IMR-90 (cell line): ENCODE data around the gene SIAH3. TPM values are rescaled to one million over a fixed set of nuclear protein-coding genes. Genes with fewer than 3 reads are reported as not detected.

ENCODE experiments used
- ATAC-seq: fragments of 200-7000 bp; cut with Tn5 transposase; 2 replicates; pipeline ENCODE4 v1.9.1; 2020; ENCODE audit warnings: low read depth, mild to moderate bottlenecking, moderate library complexity
- BruUV-seq: library from RNA; stranded (reverse); fragments of 400-500 nt; replicated peaks from 2 replicates; lab custom pipeline; 2021; lab: Mats Ljungman, UMichigan
- CTCF ChIA-PET: fragments of 300-600 bp; formaldehyde crosslinking; extraction: SDS; loops from one replicate; lab custom pipeline; 2021; ENCODE audit warnings: antibody characterized with exemption; lab: Yijun Ruan, JAX
- POLR2A ChIA-PET: fragments of 300-600 bp; sonication (Branson Sonifier 250); formaldehyde crosslinking; loops from one replicate; lab custom pipeline; 2022; ENCODE audit warnings: antibody characterized with exemption; ENCODE audit not compliant: unreplicated experiment; lab: Charles Lee
- DNase-seq: peaks from one replicate; pipeline ENCODE4 v3.0.0; 2013
- H2AFZ ChIP-seq: replicated peaks from 2 replicates; pipeline ENCODE3; 2013; ENCODE audit warnings: low read length, mild to moderate bottlenecking; ENCODE audit not compliant: poor library complexity
- H2AK5ac ChIP-seq: 2 replicates; pipeline ENCODE4 v1.6.1; 2013; ENCODE audit warnings: low read depth, low read length, inconsistent platforms
- H2AK9ac ChIP-seq: replicated peaks from 2 replicates; pipeline ENCODE3; 2013; ENCODE audit warnings: mild to moderate bottlenecking, low read depth, low read length, moderate library complexity; ENCODE audit not compliant: poor library complexity
- H2BK120ac ChIP-seq: 2 replicates; pipeline ENCODE4 v1.6.1; 2013; ENCODE audit warnings: low read depth, low read length, inconsistent platforms
- H2BK15ac ChIP-seq: 3 replicates; pipeline ENCODE4 v1.6.1; 2013; ENCODE audit warnings: low read depth, low read length, inconsistent platforms
- H2BK20ac ChIP-seq: 2 replicates; pipeline ENCODE4 v1.6.1; 2013; ENCODE audit warnings: low read depth, mild to moderate bottlenecking, inconsistent platforms, low read length, moderate library complexity
- H2BK5ac ChIP-seq: 2 replicates; pipeline ENCODE4 v1.6.1; 2013; ENCODE audit warnings: mild to moderate bottlenecking, low read depth, low read length, inconsistent platforms; ENCODE audit not compliant: poor library complexity, severe bottlenecking
- H3K14ac ChIP-seq: replicated peaks from 2 replicates; pipeline ENCODE4 v1.6.1; 2013; ENCODE audit warnings: low read depth, low read length, inconsistent platforms
- H3K18ac ChIP-seq: 2 replicates; pipeline ENCODE4 v1.6.1; 2013; ENCODE audit warnings: low read depth, low read length, control low read depth
- H3K23ac ChIP-seq: 2 replicates; pipeline ENCODE4 v1.6.1; 2013; ENCODE audit warnings: low read depth, low read length, inconsistent platforms
- H3K27ac ChIP-seq: 2 replicates; pipeline ENCODE4 v1.5.1; 2013; ENCODE audit warnings: mild to moderate bottlenecking, control low read depth, low read length; ENCODE audit not compliant: insufficient read depth
- H3K27me3 ChIP-seq: 2 replicates; pipeline ENCODE4 v1.6.1; 2013; ENCODE audit warnings: low read length; ENCODE audit not compliant: control insufficient read depth, insufficient read depth
- H3K36me3 ChIP-seq: 2 replicates; pipeline ENCODE4 v1.6.1; 2013; ENCODE audit warnings: low read length, mixed read lengths; ENCODE audit not compliant: control insufficient read depth, insufficient read depth
- H3K4ac ChIP-seq: 2 replicates; pipeline ENCODE4 v1.6.1; 2013; ENCODE audit warnings: low read depth, low read length, inconsistent platforms
- H3K4me1 ChIP-seq: 2 replicates; pipeline ENCODE4 v1.6.1; 2013; ENCODE audit warnings: low read length, mixed read lengths; ENCODE audit not compliant: control insufficient read depth, insufficient read depth
- H3K4me2 ChIP-seq: 2 replicates; pipeline ENCODE4 v1.6.1; 2013; ENCODE audit warnings: low read depth, mild to moderate bottlenecking, control low read depth, low read length, moderate library complexity
- H3K4me3 ChIP-seq: 2 replicates; pipeline ENCODE4 v1.5.1; 2013; ENCODE audit warnings: low read depth, mild to moderate bottlenecking, control low read depth, low read length, moderate library complexity; ENCODE audit not compliant: insufficient read depth
- H3K56ac ChIP-seq: 2 replicates; pipeline ENCODE4 v1.6.1; 2013; ENCODE audit warnings: low read length, inconsistent platforms; ENCODE audit not compliant: insufficient read depth; ENCODE audit errors: extremely low read depth
- H3K79me1 ChIP-seq, 2 experiments: 2 replicates each; pipeline ENCODE4 v1.6.1; 2013; ENCODE audit warnings: low read length in 2 of 2, inconsistent platforms in 1 of 2, low read depth in 1 of 2
- H3K9ac ChIP-seq: 2 replicates; pipeline ENCODE4 v1.6.1; 2013; ENCODE audit warnings: low read depth, low read length, control low read depth
- H3K9me1 ChIP-seq: 2 replicates; pipeline ENCODE4 v1.6.1; 2013; ENCODE audit warnings: low read length, inconsistent platforms; ENCODE audit not compliant: insufficient read depth
- H3K9me3 ChIP-seq: 2 replicates; pipeline ENCODE4 v1.6.1; 2013; ENCODE audit warnings: low read length; ENCODE audit not compliant: control insufficient read depth, insufficient read depth
- H4K20me1 ChIP-seq: 2 replicates; pipeline ENCODE4 v1.6.1; 2013; ENCODE audit warnings: low read length, inconsistent platforms; ENCODE audit not compliant: insufficient read depth
- H4K5ac ChIP-seq: 2 replicates; pipeline ENCODE4 v1.6.1; 2013; ENCODE audit warnings: mild to moderate bottlenecking, low read depth, low read length, control low read depth
- H4K8ac ChIP-seq, 2 experiments: 2 replicates each; pipeline ENCODE4 v1.6.1; 2013; ENCODE audit warnings: low read depth in 2 of 2, low read length in 2 of 2, control low read depth in 1 of 2, inconsistent platforms in 1 of 2
- H4K91ac ChIP-seq: 2 replicates; pipeline ENCODE4 v1.6.1; 2013; ENCODE audit warnings: low read depth, low read length, inconsistent platforms; ENCODE audit not compliant: insufficient read depth
- BHLHE40 ChIP-seq: fragments of 150-350 bp; IDR thresholded peaks from 2 replicates; pipeline ENCODE4 v1.6.1; 2016; ENCODE audit warnings: mild to moderate bottlenecking, low read depth, low read length
- CEBPB ChIP-seq: IDR thresholded peaks from 2 replicates; pipeline ENCODE4 v1.6.1; 2012; ENCODE audit warnings: low read depth, low read length, improper control_type of control experiment
- CHD1 ChIP-seq: IDR thresholded peaks from 2 replicates; pipeline ENCODE4 v1.6.1; 2012; ENCODE audit warnings: low read depth, low read length, improper control_type of control experiment
- FOS ChIP-seq: fragments of 150-350 bp; IDR thresholded peaks from 2 replicates; pipeline ENCODE4 v1.6.1; 2016; ENCODE audit warnings: low read depth, low read length
- MAFK ChIP-seq: IDR thresholded peaks from 2 replicates; pipeline ENCODE4 v1.6.1; 2012; ENCODE audit warnings: low read depth, low read length, improper control_type of control experiment
- MAZ ChIP-seq: IDR thresholded peaks from 2 replicates; pipeline ENCODE4 v1.6.1; 2012; ENCODE audit warnings: low read depth, mild to moderate bottlenecking, low read length, improper control_type of control experiment, moderate library complexity, borderline replicate concordance
- MXI1 ChIP-seq: IDR thresholded peaks from 2 replicates; pipeline ENCODE4 v1.6.1; 2012; ENCODE audit warnings: low read depth, mild to moderate bottlenecking, low read length, moderate library complexity, borderline replicate concordance
- POLR2A ChIP-seq: IDR thresholded peaks from 2 replicates; pipeline ENCODE4 v1.6.1; 2012; ENCODE audit warnings: mild to moderate bottlenecking, low read depth, low read length
- RAD21 ChIP-seq: IDR thresholded peaks from 2 replicates; pipeline ENCODE4 v1.6.1; 2012; ENCODE audit warnings: low read length, improper control_type of control experiment
- WGBS, 2 experiments: methylation state at CpG; one replicate each; pipeline versions ENCODE4 v1.1.5 to v1.1.7; 2013; ENCODE audit warnings: missing lambda C conversion rate in 2 of 2; ENCODE audit not compliant: insufficient read length in 1 of 2; ENCODE audit errors: extremely low coverage in 2 of 2; 5-methylcytosine and 5-hydroxymethylcytosine counted together
- dilution Hi-C: fragments of 300-500 bp; cut with HindIII; formaldehyde crosslinking; loops from one replicate; pipeline ENCODE4 v1.14.3; 2018; ENCODE audit warnings: low sequenced_read_pairs; ENCODE audit not compliant: unreplicated experiment
- in situ Hi-C: fragments of 300-500 bp; cut with MboI; formaldehyde crosslinking; loops from 3 replicates; pipeline ENCODE4 v1.14.3; 2019; ENCODE audit warnings: low sequenced_read_pairs, inconsistent platforms, mixed read lengths
- intact Hi-C: fragments of 100-400 bp; cut with micrococcal nuclease; formaldehyde crosslinking; loops from 2 replicates; pipeline ENCODE4 v1.10.0; 2022
- polyA plus RNA-seq, 3 experiments: library from polyadenylated mRNA; depleted of rRNA; stranded (reverse); fragments of >200 nt; gene quantifications; 2 replicates each; pipeline ENCODE4 v1.2.3, GENCODE V29; 2012; ENCODE audit warnings: low replicate concordance in 1 of 3
- total RNA-seq: library from RNA; depleted of rRNA; stranded (reverse); fragments of >200 nt; gene quantifications from 2 replicates; pipeline ENCODE4 v1.2.3, GENCODE V29; 2012
- TF ChIP-seq, protein P1 (sequence below): conservative IDR thresholded peaks from 2 replicates; pipeline ENCODE4 v1.5.1; 2012; ENCODE audit warnings: mild to moderate bottlenecking, low read depth, low read length, improper control_type of control experiment
- TF ChIP-seq, protein P2 (sequence below): fragments of 150-350 bp; IDR thresholded peaks from 2 replicates; pipeline ENCODE4 v1.6.1; 2016; ENCODE audit warnings: low read depth, mild to moderate bottlenecking, low read length, moderate library complexity, borderline replicate concordance

SIAH3 gene
- total and polyA plus RNA-seq, 2 of the 4 experiments (the other 2 are of a cell fraction) = under 0.01 TPM; not detected in 1

DNA sequence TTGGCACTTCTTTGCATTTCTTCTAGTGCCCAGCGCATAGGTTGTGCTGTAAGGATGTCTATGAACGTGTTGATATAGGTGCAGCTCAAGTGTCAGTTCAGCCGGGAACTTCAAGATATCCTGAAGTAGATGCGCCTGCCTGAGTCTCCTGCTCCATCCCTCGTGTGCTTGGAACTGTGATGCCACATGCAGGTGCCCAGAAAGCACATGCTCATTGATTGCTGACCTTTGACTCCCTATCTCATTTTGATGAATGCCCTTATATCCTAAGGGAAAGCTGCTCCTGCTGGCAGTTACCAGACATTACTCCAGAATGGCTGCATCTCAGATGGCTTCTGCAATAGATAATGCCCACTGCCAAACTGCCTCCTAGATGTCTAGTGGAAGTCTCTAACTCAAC is 108.6 kb downstream of the SIAH3 start:
- ChIA-PET CTCF (no interaction called here), POLR2A (no interaction called here)
- in situ Hi-C loops (no loop called here), dilution Hi-C loops (no loop called here), intact Hi-C loops (no loop called here)
- TF ChIP-seq MXI1 = no peak
- TF ChIP-seq, protein P1, sequence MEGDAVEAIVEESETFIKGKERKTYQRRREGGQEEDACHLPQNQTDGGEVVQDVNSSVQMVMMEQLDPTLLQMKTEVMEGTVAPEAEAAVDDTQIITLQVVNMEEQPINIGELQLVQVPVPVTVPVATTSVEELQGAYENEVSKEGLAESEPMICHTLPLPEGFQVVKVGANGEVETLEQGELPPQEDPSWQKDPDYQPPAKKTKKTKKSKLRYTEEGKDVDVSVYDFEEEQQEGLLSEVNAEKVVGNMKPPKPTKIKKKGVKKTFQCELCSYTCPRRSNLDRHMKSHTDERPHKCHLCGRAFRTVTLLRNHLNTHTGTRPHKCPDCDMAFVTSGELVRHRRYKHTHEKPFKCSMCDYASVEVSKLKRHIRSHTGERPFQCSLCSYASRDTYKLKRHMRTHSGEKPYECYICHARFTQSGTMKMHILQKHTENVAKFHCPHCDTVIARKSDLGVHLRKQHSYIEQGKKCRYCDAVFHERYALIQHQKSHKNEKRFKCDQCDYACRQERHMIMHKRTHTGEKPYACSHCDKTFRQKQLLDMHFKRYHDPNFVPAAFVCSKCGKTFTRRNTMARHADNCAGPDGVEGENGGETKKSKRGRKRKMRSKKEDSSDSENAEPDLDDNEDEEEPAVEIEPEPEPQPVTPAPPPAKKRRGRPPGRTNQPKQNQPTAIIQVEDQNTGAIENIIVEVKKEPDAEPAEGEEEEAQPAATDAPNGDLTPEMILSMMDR = no peak
- TF ChIP-seq BHLHE40 = no peak
- no peak for TF ChIP-seq CHD1
- no peak for TF ChIP-seq POLR2A
- no peak for TF ChIP-seq FOS
- TF ChIP-seq MAZ = no peak
- TF ChIP-seq RAD21 = no peak
- TF ChIP-seq, protein P2, sequence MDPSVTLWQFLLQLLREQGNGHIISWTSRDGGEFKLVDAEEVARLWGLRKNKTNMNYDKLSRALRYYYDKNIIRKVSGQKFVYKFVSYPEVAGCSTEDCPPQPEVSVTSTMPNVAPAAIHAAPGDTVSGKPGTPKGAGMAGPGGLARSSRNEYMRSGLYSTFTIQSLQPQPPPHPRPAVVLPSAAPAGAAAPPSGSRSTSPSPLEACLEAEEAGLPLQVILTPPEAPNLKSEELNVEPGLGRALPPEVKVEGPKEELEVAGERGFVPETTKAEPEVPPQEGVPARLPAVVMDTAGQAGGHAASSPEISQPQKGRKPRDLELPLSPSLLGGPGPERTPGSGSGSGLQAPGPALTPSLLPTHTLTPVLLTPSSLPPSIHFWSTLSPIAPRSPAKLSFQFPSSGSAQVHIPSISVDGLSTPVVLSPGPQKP = no peak
- no peak for TF ChIP-seq CEBPB
- no peak for TF ChIP-seq MAFK
- no peak overlapping the region for H3K9ac ChIP-seq
- H2AFZ ChIP-seq = peak overlapping the region; percentile 14
- H2BK20ac ChIP-seq = no peak overlapping the region
- no peak overlapping the region for H3K18ac ChIP-seq
- no peaks in the 10 kb centered on the region for H3K36me3 ChIP-seq
- H4K8ac ChIP-seq = no peak overlapping the region
- H3K79me1 ChIP-seq = no peaks in the 10 kb centered on the region
- H3K4ac ChIP-seq = no peak overlapping the region
- no peak overlapping the region for H3K4me2 ChIP-seq
- no peak overlapping the region for H4K91ac ChIP-seq
- H2BK15ac ChIP-seq = no peak overlapping the region
- peaks cover 2% of the 10 kb centered on the region for H3K27me3 ChIP-seq
- no peak overlapping the region for H3K56ac ChIP-seq
- H3K27ac ChIP-seq = no peak overlapping the region
- H2BK5ac ChIP-seq = no peak overlapping the region
- no peak overlapping the region for H4K5ac ChIP-seq
- H2BK120ac ChIP-seq = no peak overlapping the region
- H2AK5ac ChIP-seq = no peak overlapping the region
- no peaks in the 10 kb centered on the region for H3K4me1 ChIP-seq
- 62% methylated on average over 2 of the region's 5 CpGs; no CpG with 5 or more reads in 1 of the 2 experiments for WGBS, 2 experiments
- ATAC-seq = no peak
- DNase-seq = no peak
- no peak overlapping the region for H3K4me3 ChIP-seq
- no peaks in the 10 kb centered on the region for H3K9me1 ChIP-seq
- H4K20me1 ChIP-seq = no peaks in the 10 kb centered on the region
- no peaks in the 10 kb centered on the region for H3K9me3 ChIP-seq
- no peak overlapping the region for H2AK9ac ChIP-seq
- no TSS peak for BruUV-seq
- no peak overlapping the region for H3K14ac ChIP-seq
- no peak overlapping the region for H3K23ac ChIP-seq
